ENCODE results near the gene ABTB1. TPM values are rescaled to one million over a fixed set of nuclear protein-coding genes. Genes with fewer than 3 reads are reported as not detected.
"Not testable (repeated sequence)": the region's sequence is repeated elsewhere in the genome, so short reads cannot be mapped to it uniquely, and the experiment has no call there.

ABTB1 gene
- total RNA-seq, 4 donors from 2014 or later = 27.8 to 68.7 (median 39.3) TPM

DNA sequence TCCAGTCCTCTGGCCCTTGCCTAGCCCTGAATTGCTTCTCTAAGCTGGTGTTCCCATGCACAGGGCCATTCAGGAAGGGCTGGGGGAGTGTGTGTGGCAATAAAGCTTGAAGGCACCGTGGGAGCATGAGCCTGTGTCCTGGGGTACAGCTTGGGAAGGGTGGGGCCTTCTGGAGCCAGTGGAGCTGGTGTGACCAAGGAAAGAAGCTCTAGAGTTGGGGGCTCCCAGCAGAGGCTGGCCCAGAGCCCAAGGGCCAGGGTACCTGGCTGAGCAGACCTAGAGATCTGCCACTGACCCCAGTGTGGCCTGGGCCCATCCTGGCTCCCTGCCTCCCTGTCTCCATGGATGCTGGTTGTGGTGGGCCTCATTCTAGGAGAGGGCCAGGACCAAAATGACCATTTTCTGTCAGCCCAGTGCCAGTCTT is 8.1 kb downstream of the ABTB1 start:
- TF ChIP-seq POLR2A (IDR thresholded peaks at IDR 0.05) = no peak
- TF ChIP-seq, protein P1, sequence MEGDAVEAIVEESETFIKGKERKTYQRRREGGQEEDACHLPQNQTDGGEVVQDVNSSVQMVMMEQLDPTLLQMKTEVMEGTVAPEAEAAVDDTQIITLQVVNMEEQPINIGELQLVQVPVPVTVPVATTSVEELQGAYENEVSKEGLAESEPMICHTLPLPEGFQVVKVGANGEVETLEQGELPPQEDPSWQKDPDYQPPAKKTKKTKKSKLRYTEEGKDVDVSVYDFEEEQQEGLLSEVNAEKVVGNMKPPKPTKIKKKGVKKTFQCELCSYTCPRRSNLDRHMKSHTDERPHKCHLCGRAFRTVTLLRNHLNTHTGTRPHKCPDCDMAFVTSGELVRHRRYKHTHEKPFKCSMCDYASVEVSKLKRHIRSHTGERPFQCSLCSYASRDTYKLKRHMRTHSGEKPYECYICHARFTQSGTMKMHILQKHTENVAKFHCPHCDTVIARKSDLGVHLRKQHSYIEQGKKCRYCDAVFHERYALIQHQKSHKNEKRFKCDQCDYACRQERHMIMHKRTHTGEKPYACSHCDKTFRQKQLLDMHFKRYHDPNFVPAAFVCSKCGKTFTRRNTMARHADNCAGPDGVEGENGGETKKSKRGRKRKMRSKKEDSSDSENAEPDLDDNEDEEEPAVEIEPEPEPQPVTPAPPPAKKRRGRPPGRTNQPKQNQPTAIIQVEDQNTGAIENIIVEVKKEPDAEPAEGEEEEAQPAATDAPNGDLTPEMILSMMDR (IDR thresholded peaks at IDR 0.05) = no peak
- intact Hi-C loops (cut with DNase I; ENCODE audit: low total_unique reads) = no loop called here
- no peak overlapping the region for H3K4me3 ChIP-seq (ENCODE audit: low read depth, poor library complexity, severe bottlenecking)
- peak in 1 of 2 donors; percentile 78 for DNase-seq (ENCODE audit: low spot score in 2 of 2)
- WGBS, 2 donors = 100% methylated on average over 1 of the region's 1 CpG

DNA sequence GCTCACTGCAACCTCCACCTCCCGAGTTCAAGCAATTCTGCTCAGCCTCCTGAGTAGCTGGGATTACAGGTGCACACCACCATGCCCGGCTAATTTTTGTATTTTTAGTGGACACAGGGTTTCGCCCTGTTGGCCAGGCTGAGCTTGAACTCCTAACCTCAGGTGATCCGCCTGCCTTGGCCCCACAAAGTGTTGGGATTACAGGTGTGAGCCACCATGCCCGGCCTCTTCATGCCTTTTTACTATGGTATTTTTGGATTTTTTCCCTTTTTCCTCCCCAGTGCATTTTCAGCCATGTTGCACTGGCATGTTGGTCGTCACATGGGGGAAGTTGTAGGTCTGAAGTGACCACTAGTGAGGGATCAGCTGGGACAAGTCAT is 9.4 kb downstream of the ABTB1 start:
- peak in 1 of 2 donors; percentile 59 for DNase-seq (ENCODE audit: low spot score in 2 of 2)
- 97% methylated on average over 6 of the region's 6 CpGs for WGBS, 2 donors
- intact Hi-C loops (cut with DNase I; ENCODE audit: low total_unique reads); H3K4me3 ChIP-seq (ENCODE audit: low read depth, poor library complexity, severe bottlenecking): not testable (repeated sequence)

DNA sequence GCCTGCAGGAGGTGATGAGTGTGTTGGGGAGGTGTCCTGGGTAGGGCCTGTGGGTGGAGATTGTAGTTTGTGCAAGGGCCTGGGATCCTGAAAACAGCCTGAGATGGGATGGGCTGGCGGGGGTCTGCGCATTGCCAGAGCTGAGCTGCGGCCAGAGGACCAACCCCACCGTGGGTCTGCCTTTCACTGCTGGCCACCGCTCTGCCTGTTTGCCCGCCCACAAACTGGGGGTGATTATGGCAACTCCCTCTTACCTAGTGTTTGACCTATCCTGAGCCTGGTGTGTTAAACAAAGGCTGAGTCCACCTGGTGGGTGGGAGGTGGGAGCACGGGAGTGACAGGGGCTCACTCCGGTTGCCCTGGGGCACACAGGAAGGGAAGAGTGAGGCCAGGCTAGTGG is 9.8 kb downstream of the ABTB1 start:
- peak in 1 of 2 donors; percentile 84 for DNase-seq (ENCODE audit: low spot score in 2 of 2)
- WGBS, 2 donors = 87 to 91% methylated on average over 8 of the region's 8 CpGs
- intact Hi-C loops (cut with DNase I; ENCODE audit: low total_unique reads) = no loop called here
- no peak overlapping the region for H3K4me3 ChIP-seq (ENCODE audit: low read depth, poor library complexity, severe bottlenecking)
- no peak for TF ChIP-seq POLR2A (IDR thresholded peaks at IDR 0.05)
- TF ChIP-seq, protein P1 (IDR thresholded peaks at IDR 0.05) = no peak

DNA sequence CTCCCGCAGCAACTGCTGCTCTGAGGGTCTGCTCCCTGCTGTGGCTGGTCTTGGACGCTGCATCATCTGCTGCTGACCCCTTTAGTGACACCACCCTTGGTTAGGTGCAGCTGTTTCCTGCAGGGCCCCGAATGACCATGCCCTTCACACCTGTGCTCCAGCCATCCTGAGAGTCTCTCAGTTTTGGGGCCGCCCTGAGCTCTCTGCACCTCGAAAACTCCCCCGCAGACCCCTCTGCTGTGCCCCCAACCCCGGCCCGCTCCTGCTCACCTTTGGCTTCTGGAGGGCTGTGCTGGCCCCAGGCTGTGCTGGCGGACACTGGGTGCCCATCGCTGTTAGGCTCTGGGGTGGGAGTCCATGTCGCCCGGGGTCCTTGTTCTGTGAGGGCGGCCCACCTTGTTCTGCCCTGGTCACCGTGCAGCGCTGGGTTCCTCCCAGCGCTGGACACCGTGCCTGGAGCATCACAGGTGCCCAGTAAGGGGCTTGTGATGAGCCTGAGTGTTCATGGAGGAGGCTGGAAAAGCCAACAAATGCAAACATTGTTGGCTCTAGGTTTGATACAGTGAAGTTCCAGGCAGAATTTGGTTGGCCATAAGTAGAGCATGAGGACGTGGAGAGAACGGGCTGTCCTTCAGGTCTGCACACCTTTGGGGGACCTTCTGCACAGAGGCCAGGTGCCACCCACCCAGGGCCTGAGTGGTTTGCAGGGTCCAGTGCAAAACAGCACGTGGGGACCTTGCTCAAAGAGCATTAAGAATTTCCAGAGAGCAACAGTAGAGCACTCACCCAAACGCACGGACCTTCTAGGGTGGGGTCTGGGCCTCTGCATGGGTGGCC is 12.3 kb downstream of the ABTB1 start:
- DNase-seq (ENCODE audit: low spot score in 2 of 2) = peak in 1 of 2 donors; percentile 82
- WGBS, 2 donors = 76 to 77% methylated on average over 22 of the region's 22 CpGs
- H3K4me3 ChIP-seq (ENCODE audit: low read depth, poor library complexity, severe bottlenecking) = no peak overlapping the region
- no peak for TF ChIP-seq POLR2A (IDR thresholded peaks at IDR 0.05)
- TF ChIP-seq, protein P1 (IDR thresholded peaks at IDR 0.05) = no peak
- intact Hi-C loops (cut with DNase I; ENCODE audit: low total_unique reads) = no loop called here

DNA sequence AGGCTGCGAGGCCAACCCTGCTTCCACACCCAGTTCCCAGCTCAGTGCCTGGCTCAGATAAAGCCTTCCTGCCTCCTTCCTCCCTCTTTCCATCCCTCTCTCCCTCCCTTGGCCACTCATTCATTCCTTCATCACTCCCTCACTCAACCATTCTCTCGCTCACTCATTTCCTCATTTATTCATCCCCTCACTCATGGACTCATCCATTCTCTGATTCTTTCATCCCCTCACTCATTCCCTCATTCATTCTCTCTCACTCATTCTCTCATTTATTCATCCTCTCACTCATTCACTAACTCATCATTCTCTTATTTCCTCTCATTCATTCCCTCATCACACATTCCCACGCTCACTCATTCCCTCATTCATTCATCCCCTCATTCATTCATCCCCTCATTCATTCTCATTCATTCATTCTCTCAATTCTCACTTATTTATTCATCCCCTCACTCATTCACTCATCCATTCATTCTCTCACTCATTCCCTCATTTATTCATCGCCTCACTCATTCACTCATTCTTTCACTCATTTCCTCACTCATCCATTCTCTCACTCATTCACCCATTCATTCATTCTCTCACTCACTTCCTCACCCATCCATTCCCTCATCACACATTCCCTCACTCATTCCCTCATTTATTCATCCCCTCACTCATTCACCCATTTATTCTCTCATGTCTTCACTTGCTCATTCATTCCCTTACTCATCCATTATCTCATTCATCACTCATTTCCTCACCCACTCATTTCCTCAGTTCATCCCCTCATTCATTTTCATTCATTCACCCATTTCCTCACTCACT is 13.2 kb downstream of the ABTB1 start:
- no peak for DNase-seq (ENCODE audit: low spot score in 2 of 2)
- intact Hi-C loops (cut with DNase I; ENCODE audit: low total_unique reads) = no loop called here
- H3K4me3 ChIP-seq (ENCODE audit: low read depth, poor library complexity, severe bottlenecking) = no peak overlapping the region
- TF ChIP-seq POLR2A (IDR thresholded peaks at IDR 0.05) = no peak
- TF ChIP-seq, protein P1 (IDR thresholded peaks at IDR 0.05) = no peak
- 75 to 78% methylated on average over 4 of the region's 4 CpGs for WGBS, 2 donors

DNA sequence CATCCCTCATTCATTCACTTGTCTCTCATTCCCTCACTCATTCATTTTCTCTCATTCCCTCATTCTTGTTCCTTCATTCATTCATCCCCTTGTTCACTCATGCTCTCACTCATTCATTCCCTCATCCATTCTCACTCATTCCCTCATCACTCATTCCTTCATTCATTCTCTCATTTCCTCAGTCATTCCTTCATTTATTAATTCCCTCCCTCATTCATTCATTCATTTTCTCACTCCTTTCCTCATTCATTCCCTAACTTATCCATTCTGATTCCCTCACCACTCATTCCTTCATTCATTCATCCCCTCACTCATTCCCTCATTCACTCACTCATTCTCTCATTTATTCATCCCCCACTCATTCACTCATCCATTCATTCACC is 13.8 kb downstream of the ABTB1 start:
- intact Hi-C loops (cut with DNase I; ENCODE audit: low total_unique reads) = no loop called here
- H3K4me3 ChIP-seq (ENCODE audit: low read depth, poor library complexity, severe bottlenecking) = no peak overlapping the region
- DNase-seq (ENCODE audit: low spot score in 2 of 2) = no peak
- TF ChIP-seq, protein P1 (IDR thresholded peaks at IDR 0.05) = no peak
- no peak for TF ChIP-seq POLR2A (IDR thresholded peaks at IDR 0.05)
